ENCODE measurements around the gene IL27RA.
A peak's percentile ranks its signal among the peaks of the same experiment; 100 is the strongest.

Gene IL27RA

DNA sequence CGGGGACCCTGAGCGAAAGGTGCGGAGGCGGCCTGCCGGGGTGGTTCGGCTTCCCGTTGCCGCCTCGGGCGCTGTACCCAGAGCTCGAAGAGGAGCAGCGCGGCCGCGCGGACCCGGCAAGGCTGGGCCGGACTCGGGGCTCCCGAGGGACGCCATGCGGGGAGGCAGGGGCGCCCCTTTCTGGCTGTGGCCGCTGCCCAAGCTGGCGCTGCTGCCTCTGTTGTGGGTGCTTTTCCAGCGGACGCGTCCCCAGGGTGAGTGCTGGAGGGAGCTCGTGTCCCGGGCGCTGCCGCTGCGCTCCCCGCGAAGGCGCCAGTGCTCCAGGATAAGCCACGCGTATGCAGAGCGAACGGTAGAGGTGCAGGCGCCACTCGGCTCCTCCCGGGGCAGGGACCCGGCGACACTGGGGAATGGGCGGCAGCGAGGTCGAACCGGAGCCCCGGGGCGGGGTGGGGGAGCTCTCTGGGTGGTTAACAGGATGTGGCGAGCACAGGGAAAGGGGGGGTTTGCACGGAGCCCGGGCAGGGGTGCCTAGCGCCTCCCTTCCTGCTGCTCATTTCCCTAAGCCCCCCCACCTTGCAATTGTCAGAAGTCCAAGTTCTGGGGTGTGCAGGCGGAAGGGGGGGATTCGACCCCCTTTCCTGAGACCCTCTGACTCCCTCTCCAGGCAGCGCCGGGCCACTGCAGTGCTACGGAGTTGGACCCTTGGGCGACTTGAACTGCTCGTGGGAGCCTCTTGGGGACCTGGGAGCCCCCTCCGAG lies at the start of gene IL27RA:
Gene IL27RA, plus strand, starts transcription at position 44 of the 762 bp plus-strand sequence. Its CDS starts 111 bp downstream, at position 155.
- FAIRE-seq = no peak
- TF ChIP-seq POLR2A (IDR thresholded peaks at IDR 0.05; ENCODE audit: low read depth, low read length) = no peak
- peak; percentile 36 for DNase-seq (ENCODE audit: insufficient read length, low spot score)

DNA sequence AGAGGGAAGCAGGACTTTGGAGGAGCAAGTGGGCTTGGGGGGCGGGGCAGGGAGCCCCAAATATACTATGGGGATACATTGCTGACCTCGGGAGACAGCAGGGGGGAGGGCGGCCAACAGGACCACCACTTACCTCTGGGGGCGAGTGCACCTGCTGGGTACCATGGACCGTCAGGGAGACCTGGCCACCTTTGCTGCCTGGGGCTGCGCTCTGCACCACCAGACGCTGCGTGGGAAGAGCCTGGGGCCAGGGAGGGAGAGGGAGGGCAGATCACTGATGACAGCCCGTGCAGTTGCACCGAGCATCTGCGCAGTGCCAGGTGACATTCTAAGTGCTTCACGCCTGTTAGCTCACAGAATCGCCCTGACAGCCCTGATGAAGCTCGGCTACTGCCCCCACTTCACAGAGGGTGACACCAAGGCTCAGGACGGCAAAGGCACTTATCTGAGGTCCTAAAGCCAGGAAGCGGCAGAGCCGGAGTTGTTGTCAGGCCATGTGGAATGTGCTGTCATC lies 49.5 kb upstream of the IL27RA start:
- DNase-seq (ENCODE audit: insufficient read length, low spot score) (no peak), FAIRE-seq (no peak)
- no peak for TF ChIP-seq POLR2A (IDR thresholded peaks at IDR 0.05; ENCODE audit: low read depth, low read length)

GRCh38 chr19:13982773-13983172 lies 48.8 kb upstream of the IL27RA start:
- DNase-seq (ENCODE audit: insufficient read length, low spot score) (no peak), FAIRE-seq (no peak)
- TF ChIP-seq POLR2A (IDR thresholded peaks at IDR 0.05; ENCODE audit: low read depth, low read length) = no peak

- DNase-seq (ENCODE audit: insufficient read length, low spot score) (no peak), FAIRE-seq (no peak)
- no peak for TF ChIP-seq POLR2A (IDR thresholded peaks at IDR 0.05; ENCODE audit: low read depth, low read length)
Measured at GRCh38 chr19:13983213-13983889, 48.2 kb upstream of the IL27RA start.

DNA sequence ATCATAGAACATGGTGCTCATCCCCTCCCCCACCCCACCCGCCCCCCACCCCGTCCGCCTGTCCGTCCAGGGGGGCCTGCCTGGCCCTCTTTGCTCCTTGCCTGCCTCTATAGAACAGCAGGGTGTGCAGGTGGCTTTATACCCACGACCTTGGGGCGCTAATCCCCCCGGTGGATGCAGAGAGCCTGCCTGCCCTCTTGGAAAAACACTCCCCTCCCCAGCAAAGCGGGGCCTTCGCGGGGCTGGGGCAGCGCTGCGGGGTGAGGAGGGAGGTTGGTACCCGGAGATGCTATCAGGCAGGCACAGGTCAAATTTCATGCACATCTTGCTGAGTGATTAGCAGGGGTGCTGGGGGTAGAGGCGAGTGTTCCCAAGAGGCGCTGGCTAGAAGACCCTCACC lies 47.4 kb upstream of the IL27RA start:
- DNase-seq (ENCODE audit: insufficient read length, low spot score) (no peak), FAIRE-seq (no peak)
- no peak for TF ChIP-seq POLR2A (IDR thresholded peaks at IDR 0.05; ENCODE audit: low read depth, low read length)

- FAIRE-seq (no peak), DNase-seq (ENCODE audit: insufficient read length, low spot score) (no peak)
- TF ChIP-seq POLR2A (IDR thresholded peaks at IDR 0.05; ENCODE audit: low read depth, low read length) = no peak
Measured at GRCh38 chr19:13984875-13985741, 46.5 kb upstream of the IL27RA start.

DNA sequence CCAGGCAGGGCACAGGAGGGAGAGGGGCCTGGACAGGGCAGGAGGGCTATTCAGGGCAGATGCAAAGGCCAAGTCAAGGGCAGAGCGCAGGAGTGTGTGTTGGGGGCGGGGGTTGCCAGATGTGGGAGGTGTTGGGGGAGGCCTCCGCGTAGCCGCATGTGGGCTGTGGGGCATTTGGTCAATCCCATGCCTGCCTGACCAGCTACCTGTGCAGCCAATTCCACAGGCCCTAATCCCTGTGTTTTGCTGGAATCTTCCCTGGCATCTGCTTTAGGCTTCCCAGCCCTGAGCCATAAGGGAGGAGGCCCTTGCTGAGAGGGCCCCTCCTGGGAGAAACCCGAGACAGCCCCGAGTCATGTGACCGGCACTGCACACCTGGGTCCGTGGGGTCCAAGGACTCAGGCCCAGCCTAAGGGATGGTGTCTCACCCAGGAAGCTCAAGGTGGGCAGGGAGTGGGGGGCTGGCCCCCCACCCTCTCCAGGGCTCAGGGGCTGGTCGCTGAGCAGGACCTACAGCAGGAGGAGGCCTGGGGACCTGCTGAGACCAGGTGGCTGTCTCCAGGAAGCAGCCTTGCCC lies 45.7 kb upstream of the IL27RA start:
- no peak for TF ChIP-seq POLR2A (IDR thresholded peaks at IDR 0.05; ENCODE audit: low read depth, low read length)

DNA sequence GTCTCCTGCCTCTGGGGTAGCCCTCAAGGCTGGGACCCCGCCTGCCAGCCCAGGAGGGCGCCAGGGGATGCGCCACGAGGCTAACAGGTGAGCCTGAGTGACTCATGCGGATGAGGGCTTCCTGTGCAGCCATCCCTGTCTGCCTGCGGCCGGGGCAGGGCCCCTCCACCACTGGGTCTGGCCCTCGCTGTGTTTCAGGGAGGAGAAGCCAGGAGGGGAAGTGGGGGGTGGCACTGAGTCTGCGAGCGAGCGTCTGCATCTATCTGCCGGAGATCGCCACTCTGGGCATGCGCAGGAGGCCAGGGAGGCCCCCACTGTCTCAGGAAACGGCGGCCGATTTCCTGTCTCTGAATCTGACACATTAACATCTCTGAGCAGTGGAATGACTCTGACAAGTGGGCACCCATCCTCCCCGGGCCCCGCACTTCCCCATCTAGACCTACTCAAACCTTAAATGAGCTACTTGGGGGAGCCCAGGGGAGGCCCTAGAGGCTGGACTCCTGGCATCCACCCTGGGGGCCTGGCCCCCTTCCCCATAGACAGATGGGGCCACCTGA lies 45.1 kb upstream of the IL27RA start:
- no peak for TF ChIP-seq POLR2A (IDR thresholded peaks at IDR 0.05; ENCODE audit: low read depth, low read length)
- FAIRE-seq (no peak), DNase-seq (ENCODE audit: insufficient read length, low spot score) (no peak)

More for the DNA sequence above, 45.7 kb upstream of the IL27RA start:
- DNase-seq (ENCODE audit: insufficient read length, low spot score) = no peak
- no peak for FAIRE-seq

- no peak for TF ChIP-seq POLR2A (IDR thresholded peaks at IDR 0.05; ENCODE audit: low read depth, low read length)
- FAIRE-seq (no peak), DNase-seq (ENCODE audit: insufficient read length, low spot score) (no peak)
Measured at GRCh38 chr19:13987101-13987890, 44.3 kb upstream of the IL27RA start.

- DNase-seq (ENCODE audit: insufficient read length, low spot score) (no peak), FAIRE-seq (no peak)
- no peak for TF ChIP-seq POLR2A (IDR thresholded peaks at IDR 0.05; ENCODE audit: low read depth, low read length)
Measured at GRCh38 chr19:13989487-13989886, 42.1 kb upstream of the IL27RA start.

DNA sequence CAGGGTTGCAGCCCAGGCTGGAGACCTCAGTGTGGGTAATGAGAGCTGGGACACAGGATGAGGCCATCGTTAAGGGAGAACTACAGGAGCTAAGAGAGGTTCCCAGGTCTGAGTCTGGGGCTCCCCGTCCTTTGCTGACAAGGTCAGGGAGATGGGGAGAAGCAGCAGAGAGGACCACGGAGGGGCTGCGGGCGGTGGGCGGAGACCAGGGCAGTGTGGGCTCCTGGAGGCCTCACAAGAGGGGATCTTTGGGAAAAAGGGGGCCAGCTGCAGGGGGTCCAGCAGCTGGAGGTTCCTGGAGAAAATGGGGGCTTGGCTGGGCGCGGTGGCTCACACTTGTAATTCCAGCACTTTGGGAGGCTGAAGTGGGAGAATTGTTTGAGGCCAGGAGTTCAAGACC lies 41.5 kb upstream of the IL27RA start:
- no peak for TF ChIP-seq POLR2A (IDR thresholded peaks at IDR 0.05; ENCODE audit: low read depth, low read length)
- no peak for DNase-seq (ENCODE audit: insufficient read length, low spot score)
- FAIRE-seq = no peak

DNA sequence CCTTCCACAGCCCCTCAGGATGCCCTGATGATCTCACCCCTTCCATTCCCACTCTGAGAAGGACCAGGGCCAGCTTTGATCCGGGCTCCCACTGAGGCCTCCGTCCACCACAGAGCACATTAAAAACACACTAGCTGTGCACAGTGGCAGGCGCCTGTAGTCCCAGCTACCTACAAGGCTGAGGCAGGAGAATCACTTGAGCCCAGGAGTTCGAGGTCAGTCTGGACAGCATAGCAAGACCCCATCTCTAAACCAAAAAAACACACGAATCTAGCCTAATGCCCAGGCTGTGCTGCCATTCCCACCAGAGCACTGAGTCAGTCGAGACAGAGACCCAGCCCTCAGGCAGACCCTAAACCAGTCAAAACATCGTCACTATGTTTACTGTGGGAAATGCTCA lies 39.5 kb upstream of the IL27RA start:
- DNase-seq (ENCODE audit: insufficient read length, low spot score) (no peak), FAIRE-seq (no peak)
- no peak for TF ChIP-seq POLR2A (IDR thresholded peaks at IDR 0.05; ENCODE audit: low read depth, low read length)
